HL-60/S4 (cell line): ENCODE data around the gene FLVCR2.
"Not testable (repeated sequence)": the region's sequence is repeated elsewhere in the genome, so short reads cannot be mapped to it uniquely, and the experiment has no call there.

Experiments
- in situ Hi-C: fragments of 300-500 bp; cut with MboI; formaldehyde crosslinking; loops from 2 replicates; pipeline ENCODE4 v1.14.3; 2022; ENCODE audit warnings: low sequenced_read_pairs

The FLVCR2 gene

GRCh38 chr14:75589931-75590330, 11.5 kb downstream of the FLVCR2 start:
- in situ Hi-C loops, result loop anchor here (10.0 kb wide), 1 partner anchor 55 kb away; no protein-coding TSS in a partner anchor

DNA sequence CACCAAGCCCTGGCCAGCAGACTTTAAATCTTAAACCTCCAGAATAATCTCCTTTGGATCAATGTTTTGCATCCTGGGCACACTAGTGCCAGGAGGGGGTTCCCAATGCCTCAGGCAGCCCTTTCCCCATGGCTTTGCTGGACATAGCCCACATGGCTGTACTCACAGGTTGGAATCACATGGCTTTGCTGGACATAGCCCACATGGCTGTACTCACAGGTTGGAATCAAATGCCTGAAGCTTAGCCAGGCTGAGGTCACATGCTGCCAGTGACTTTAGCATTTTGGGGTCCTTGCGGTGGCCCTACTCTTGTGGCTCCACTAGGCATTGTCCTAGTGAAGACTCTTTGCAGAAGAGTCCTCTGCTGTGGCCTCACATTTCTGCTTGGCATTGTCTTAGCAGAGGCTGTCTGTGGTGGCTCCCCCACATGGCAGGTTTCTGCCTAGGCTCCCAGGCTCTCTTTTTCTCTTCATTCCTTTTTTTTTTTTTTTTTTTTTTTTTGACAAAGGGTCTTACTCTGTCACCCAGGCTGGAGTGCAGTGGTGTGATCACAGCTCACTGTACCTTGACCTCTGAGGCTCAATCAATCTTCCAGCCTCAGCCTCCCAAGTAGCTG, 13.0 kb downstream of the FLVCR2 start:
- in situ Hi-C loops, result loop anchor here (10.0 kb wide), 1 partner anchor 53 kb away; no protein-coding TSS in a partner anchor

- in situ Hi-C loops, result loop anchor here (10.0 kb wide), 1 partner anchor 53 kb away; no protein-coding TSS in a partner anchor
Measured at GRCh38 chr14:75591987-75592575, 13.7 kb downstream of the FLVCR2 start.

- in situ Hi-C loops, result loop anchor here (10.0 kb wide), 1 partner anchor 50 kb away; no protein-coding TSS in a partner anchor
Measured at GRCh38 chr14:75595226-75595625, 16.8 kb downstream of the FLVCR2 start.

DNA sequence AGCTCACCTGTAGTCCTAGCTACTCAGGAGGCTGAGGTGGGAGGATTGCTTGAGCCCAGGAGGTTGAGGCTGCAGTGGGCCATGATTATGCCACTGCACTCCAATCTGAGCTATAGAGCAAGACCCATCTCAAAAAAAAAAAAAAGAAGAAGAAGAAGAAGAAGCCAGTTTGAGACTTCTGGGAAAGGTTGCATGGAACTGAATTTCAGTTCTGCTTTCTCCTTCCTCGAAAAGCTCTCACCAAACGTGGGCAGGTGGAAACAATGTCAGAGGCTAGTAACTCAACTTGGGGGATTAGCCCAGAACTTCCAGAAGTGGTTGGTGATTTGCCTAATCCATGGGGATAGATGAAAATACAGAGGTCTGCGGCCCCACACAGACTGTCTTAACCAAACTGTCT, 18.7 kb downstream of the FLVCR2 start:
- in situ Hi-C loops, result loop anchor here (10.0 kb wide), 1 partner anchor 48 kb away; no protein-coding TSS in a partner anchor

DNA sequence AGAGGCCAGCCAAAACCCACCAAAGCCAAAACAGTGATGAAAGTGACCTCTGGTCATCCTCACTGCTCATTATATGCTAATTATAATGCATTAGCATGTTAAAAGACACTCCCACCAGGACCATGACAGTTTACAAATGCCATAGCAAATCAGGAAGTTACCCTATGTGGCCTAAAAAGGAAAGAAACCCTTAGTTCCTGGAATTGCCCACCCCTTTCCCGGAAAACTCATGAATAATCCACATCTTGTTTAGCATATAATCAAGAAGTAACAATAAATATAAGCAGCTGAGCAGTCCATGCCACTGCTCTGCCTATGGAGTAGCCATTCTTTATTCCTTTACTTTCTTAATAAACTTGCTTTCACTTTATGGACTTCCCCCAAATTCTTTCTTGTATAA, 21.7 kb downstream of the FLVCR2 start:
- in situ Hi-C loops, result not testable (repeated sequence)

DNA sequence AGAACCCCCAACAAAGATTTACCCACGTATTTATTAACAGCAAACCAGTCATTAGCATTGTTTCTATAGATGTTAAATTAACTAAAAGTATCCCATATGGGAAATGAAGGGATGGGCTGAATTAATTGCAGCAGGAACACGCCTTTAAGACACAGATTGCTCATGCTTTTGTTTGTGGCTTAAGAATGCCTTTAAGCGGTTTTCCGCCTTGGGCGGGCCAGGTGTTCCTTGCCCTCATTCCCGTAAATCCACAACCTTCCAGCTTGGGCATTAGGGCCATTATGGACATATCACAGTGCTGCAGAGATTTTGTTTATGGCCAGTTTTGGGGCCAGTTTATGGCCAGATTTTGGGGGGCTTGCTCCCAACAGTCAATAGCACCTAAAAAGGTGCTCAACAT, 22.6 kb downstream of the FLVCR2 start:
- in situ Hi-C loops, result not testable (repeated sequence)

DNA sequence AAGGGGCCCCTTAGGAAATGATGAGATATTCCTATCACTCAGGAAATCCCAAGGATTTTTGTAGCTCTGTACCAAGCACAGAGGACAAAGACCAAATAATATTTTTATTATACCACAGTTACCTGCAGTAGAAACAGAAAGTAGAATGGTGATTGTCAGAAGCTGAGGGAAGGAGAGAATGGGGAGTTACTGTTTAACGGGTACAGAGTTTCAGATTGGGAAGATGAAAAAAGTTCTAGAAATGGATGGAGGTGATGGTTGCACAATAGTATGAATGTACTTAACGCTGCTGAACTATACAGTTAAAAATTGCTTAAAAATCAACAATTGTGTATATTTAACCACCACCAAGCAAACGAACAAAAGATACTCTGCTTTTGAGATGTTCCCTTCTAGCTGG, 24.1 kb downstream of the FLVCR2 start:
- in situ Hi-C loops, result no loop called here

GRCh38 chr14:75604979-75605851, 26.8 kb downstream of the FLVCR2 start:
- in situ Hi-C loops, result no loop called here

GRCh38 chr14:75605916-75606315, 27.5 kb downstream of the FLVCR2 start:
- in situ Hi-C loops, result no loop called here

DNA sequence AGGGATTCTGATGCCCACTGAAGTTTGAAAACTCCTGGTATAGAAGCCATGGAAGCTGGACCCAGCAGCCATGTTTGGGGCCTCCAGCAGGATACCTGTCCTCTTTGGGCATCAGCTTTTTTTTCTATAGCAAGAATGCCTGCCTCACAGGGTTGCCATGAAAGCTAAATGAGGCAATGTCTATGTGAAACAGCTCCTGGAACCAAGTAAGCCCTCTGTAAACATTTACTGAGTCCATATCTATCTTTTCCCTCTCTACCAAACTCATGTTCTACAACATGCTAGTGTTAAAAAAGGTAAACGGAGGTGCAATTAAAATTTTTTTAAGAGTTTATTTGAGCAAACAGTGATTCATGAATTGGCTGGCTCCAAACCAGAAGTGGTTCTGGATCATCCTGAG, 28.6 kb downstream of the FLVCR2 start:
- in situ Hi-C loops, result no loop called here

DNA sequence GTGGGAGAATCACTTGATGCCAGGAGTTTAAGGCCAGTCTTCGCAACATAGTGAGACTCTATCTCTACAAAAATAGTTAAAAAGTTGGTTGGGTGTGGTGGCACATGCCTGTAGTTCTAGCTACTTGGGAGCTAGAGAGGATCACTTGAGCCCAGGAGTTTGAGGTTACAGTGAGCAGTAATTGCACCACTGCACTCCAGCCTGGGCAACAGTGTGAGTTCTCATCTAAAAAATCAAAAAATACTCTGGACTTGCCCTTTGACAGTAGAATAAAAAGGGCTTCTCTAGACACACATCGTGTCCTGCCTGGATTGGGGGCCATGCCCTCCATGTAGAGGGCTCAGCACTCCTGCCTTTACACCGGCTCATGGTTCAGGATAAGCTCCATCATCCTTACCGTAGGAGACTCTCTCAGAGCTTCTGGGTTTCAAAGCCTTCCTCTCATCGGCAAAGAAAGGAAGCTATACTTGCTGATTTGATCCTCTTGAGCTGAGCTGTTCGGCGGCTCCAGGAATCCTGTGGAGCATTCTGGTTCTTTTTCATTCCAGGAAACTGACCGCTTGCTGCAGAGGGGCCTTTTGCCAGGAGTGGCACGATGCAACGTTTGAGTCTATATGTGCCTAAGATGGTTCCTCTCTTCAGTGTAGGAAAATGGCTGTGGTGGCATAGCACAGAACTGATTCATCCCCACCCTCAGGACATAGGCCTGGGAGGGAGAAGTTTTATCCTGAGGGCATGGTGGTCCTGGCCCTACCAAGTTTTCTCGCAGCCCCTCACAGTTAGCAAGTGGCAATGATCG, 29.6 kb downstream of the FLVCR2 start:
- in situ Hi-C loops, result no loop called here

- in situ Hi-C loops, result no loop called here
Measured at GRCh38 chr14:75609116-75609515, 30.7 kb downstream of the FLVCR2 start.

DNA sequence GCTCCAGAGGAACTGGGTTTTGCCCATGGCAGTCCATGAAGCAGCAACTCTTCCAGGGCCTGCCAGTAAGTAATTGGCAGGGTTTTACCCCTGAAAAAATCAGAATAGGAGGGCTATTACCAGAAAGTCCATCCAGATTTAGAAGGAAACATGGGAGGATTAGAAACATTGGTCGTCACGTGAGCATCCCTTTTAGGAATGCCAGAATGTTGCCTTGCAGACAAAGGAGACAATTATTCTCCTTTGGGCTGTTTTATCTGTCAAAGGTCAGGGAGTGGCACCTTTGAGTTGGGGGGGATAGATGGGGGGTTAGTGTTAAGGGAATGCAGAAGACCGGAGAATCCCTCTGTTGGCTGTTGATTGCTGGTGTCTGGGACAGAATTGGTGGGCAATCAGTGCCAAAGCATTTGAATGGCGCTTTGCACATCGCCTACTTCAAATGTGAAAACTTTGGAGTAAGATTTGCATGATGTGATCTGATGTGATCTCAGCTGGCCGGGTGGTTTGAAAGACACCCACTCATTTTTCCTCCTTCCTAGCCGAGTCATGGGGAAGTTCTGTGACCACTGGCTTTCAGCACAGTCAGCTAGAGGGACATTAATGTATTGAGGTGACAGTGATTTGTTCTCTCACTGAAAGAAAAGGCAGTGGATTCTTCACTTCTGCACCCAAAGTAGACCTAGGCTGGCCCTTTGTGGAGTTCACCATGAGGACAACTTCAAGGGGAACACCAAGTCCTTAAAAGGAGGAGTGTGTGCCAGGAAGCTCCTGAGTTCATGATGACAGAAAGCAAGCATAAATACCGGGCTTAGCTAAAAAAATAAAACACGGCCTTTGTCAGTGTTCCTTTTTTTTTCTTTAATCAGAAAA, 31.4 kb downstream of the FLVCR2 start:
- in situ Hi-C loops, result no loop called here

GRCh38 chr14:75610834-75611233, 32.4 kb downstream of the FLVCR2 start:
- in situ Hi-C loops, result no loop called here

DNA sequence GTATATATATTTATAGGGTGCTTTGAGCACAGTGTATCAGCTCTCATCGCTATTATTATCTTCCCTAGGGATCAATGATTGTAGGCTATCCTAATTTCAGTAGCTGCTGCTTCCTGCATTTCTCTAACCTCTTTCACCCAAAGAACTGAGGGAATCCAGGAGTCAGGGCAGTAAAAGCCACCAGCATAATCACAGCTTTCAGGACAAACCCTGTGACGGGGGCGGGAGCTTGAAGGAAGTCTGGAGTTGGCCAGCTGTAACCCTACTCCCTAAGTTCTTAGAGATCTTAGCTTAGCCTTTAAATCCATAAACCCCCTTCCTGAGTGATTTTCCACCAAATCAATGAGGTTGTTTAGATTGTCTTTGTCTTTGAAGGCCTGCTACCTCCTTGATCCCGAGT, 33.7 kb downstream of the FLVCR2 start:
- in situ Hi-C loops, result no loop called here

DNA sequence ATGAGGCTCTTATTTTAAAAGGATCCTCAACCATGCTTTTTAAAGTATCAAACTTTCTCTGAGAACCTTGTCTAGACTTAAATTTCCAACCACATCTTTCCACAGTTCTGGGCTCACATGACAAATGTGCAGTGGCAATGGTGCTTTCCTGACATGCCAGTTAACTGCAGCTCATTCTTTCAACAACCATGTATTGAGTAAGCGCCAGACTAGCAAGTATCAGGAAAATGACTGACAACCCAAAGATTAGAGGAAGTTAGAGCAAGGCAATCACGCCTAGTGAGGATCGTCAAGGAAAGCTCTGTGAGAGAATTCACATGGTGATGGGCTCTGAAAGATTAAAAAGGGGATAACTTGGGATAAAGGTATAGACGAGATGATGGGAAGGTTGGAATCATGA, 35.8 kb downstream of the FLVCR2 start:
- in situ Hi-C loops, result no loop called here

GRCh38 chr14:75615200-75615599, 36.8 kb downstream of the FLVCR2 start:
- in situ Hi-C loops, result no loop called here

DNA sequence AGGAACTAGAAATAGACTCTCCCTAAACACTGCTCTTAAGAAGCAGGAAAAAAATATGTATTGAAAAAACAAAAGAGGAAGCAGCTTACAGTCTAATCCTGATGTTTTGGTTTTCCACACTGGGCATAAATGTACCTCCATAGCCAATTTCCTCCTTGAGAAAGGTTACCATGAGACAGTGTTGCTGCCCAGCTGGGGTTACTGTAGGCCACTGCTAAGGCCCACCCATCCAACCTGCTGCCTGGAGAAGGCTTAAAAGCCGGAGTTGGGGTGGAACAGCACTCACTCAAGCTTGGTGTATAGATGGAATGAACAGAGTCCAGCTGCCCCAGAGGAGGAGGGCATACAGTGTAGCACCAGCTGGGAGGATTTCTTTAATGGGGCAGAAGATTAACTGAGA, 41.1 kb downstream of the FLVCR2 start:
- in situ Hi-C loops, result no loop called here

DNA sequence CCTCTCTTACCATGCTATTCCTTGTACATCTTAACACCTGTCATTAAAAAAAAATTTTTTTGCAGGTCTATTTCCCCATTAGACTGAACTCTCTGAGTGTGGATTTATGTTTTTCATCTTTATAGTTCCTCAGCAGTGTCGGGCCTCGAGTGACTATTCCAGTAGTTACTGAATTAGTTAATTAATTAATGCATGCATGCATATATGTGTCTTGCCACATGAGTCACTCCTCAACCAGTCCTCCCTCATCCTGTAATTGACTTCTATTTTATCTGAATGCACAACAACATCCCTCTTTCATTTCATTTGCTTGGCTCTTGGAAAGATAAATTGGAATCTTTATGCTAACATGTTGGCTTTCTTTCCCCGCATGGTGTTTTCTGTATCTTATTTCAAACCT, 46.6 kb downstream of the FLVCR2 start:
- in situ Hi-C loops, result no loop called here
